MM.1S (cell line): ENCODE measurements around the gene RAB1B.

Experiments
- DNase-seq: peaks from one replicate; pipeline ENCODE4 v3.0.0-alpha.2; 2015
- H2AFZ ChIP-seq: fragments of 300-600 bp; sonication (generic); 2 replicates; pipeline ENCODE4 v1.6.0; 2016; ENCODE audit warnings: antibody characterized with exemption, low read length
- H3F3A ChIP-seq: fragments of 300-600 bp; sonication (generic); 2 replicates; pipeline ENCODE4 v1.6.1; 2016; ENCODE audit warnings: mild to moderate bottlenecking, antibody characterized with exemption, low read length, moderate library complexity, mixed read lengths; ENCODE audit not compliant: insufficient read depth
- H3K27ac ChIP-seq: fragments of 300-600 bp; sonication (generic); 2 replicates; pipeline ENCODE4 v1.5.1; 2016; ENCODE audit warnings: mild to moderate bottlenecking, low read length
- H3K27me3 ChIP-seq: fragments of 300-600 bp; sonication (generic); replicated peaks from 2 replicates; pipeline ENCODE4 v1.6.0; 2016; ENCODE audit warnings: low read length; ENCODE audit not compliant: insufficient read depth
- H3K36me3 ChIP-seq: fragments of 300-600 bp; sonication (generic); replicated peaks from 2 replicates; pipeline ENCODE4 v1.6.1; 2016; ENCODE audit warnings: mild to moderate bottlenecking, low read length, mixed read lengths; ENCODE audit not compliant: insufficient read depth
- H3K4me1 ChIP-seq: fragments of 300-600 bp; sonication (generic); 2 replicates; pipeline ENCODE4 v1.6.1; 2016; ENCODE audit warnings: low read length, mixed read lengths
- H3K4me2 ChIP-seq: fragments of 300-600 bp; sonication (generic); 2 replicates; pipeline ENCODE4 v1.6.0; 2016; ENCODE audit warnings: low read depth, low read length
- H3K4me3 ChIP-seq: fragments of 300-600 bp; sonication (generic); 2 replicates; pipeline ENCODE4 v1.5.1; 2016; ENCODE audit warnings: low read length, mixed read lengths
- H3K79me2 ChIP-seq: fragments of 300-600 bp; sonication (generic); 2 replicates; pipeline ENCODE4 v1.6.1; 2016; ENCODE audit warnings: mixed run types, low read length, mixed read lengths
- H3K9ac ChIP-seq: fragments of 300-600 bp; sonication (generic); 2 replicates; pipeline ENCODE4 v1.6.1; 2016; ENCODE audit warnings: low read length, mixed read lengths
- H3K9me2 ChIP-seq: fragments of 300-600 bp; sonication (generic); replicated peaks from 2 replicates; pipeline ENCODE4 v1.6.1; 2016; ENCODE audit warnings: mild to moderate bottlenecking, low read length, mixed read lengths; ENCODE audit not compliant: insufficient read depth
- H3K9me3 ChIP-seq: fragments of 300-600 bp; sonication (generic); replicated peaks from 2 replicates; pipeline ENCODE4 v1.6.1; 2016; ENCODE audit warnings: mild to moderate bottlenecking, low read length, mixed read lengths; ENCODE audit not compliant: insufficient read depth
- H4K20me1 ChIP-seq: fragments of 300-600 bp; sonication (generic); 2 replicates; pipeline ENCODE4 v1.6.1; 2016; ENCODE audit warnings: mild to moderate bottlenecking, low read length, moderate library complexity, mixed read lengths; ENCODE audit not compliant: insufficient read depth
- EZH2 ChIP-seq: fragments of 300-600 bp; sonication (generic); optimal IDR thresholded peaks from 2 replicates; pipeline ENCODE3; 2017; ENCODE audit warnings: low read depth, mild to moderate bottlenecking, antibody characterized with exemption, low read length, mixed read lengths
- EZH2phosphoT487 ChIP-seq: fragments of 300-600 bp; sonication (generic); IDR thresholded peaks from 2 replicates; pipeline ENCODE4 v1.6.1; 2018; ENCODE audit warnings: antibody characterized with exemption, low read length
- TF ChIP-seq, protein P1 (sequence below): fragments of 300-600 bp; sonication (generic); IDR thresholded peaks from 2 replicates; pipeline ENCODE4 v1.5.1; 2016; ENCODE audit warnings: antibody characterized with exemption, low read length, mixed read lengths

Gene RAB1B

GRCh38 chr11:66240781-66241136 is 27.7 kb upstream of the RAB1B start:
- H3F3A ChIP-seq: no peaks in the 10 kb centered on the region
- TF ChIP-seq, protein P1, sequence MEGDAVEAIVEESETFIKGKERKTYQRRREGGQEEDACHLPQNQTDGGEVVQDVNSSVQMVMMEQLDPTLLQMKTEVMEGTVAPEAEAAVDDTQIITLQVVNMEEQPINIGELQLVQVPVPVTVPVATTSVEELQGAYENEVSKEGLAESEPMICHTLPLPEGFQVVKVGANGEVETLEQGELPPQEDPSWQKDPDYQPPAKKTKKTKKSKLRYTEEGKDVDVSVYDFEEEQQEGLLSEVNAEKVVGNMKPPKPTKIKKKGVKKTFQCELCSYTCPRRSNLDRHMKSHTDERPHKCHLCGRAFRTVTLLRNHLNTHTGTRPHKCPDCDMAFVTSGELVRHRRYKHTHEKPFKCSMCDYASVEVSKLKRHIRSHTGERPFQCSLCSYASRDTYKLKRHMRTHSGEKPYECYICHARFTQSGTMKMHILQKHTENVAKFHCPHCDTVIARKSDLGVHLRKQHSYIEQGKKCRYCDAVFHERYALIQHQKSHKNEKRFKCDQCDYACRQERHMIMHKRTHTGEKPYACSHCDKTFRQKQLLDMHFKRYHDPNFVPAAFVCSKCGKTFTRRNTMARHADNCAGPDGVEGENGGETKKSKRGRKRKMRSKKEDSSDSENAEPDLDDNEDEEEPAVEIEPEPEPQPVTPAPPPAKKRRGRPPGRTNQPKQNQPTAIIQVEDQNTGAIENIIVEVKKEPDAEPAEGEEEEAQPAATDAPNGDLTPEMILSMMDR: no peak
- TF ChIP-seq EZH2 (no peak), EZH2phosphoT487 (no peak)
- no peak overlapping the region for H3K9ac ChIP-seq
- H3K27me3 ChIP-seq: no peaks in the 10 kb centered on the region
- H3K9me2 ChIP-seq: no peaks in the 10 kb centered on the region
- no peak for DNase-seq
- no peak overlapping the region for H3K27ac ChIP-seq
- no peak overlapping the region for H2AFZ ChIP-seq
- H3K36me3 ChIP-seq: no peaks in the 10 kb centered on the region
- no peaks in the 10 kb centered on the region for H3K9me3 ChIP-seq
- no peaks in the 10 kb centered on the region for H3K4me1 ChIP-seq
- no peak overlapping the region for H3K4me3 ChIP-seq
- no peaks in the 10 kb centered on the region for H4K20me1 ChIP-seq
- no peak overlapping the region for H3K4me2 ChIP-seq
- H3K79me2 ChIP-seq: no peaks in the 10 kb centered on the region

GRCh38 chr11:66242095-66242765 is 26.2 kb upstream of the RAB1B start:
- Histone ChIP-seq H3K9me2 (no peaks in the 10 kb centered on the region), H3K79me2 (no peaks in the 10 kb centered on the region), H3K27ac (no peak overlapping the region), H4K20me1 (no peaks in the 10 kb centered on the region), H3K4me1 (no peaks in the 10 kb centered on the region), H3K27me3 (no peaks in the 10 kb centered on the region), H3K36me3 (no peaks in the 10 kb centered on the region), H3K4me3 (no peak overlapping the region), H3K9ac (no peak overlapping the region), H3F3A (no peaks in the 10 kb centered on the region), H3K4me2 (no peak overlapping the region), H3K9me3 (no peaks in the 10 kb centered on the region), H2AFZ (no peak overlapping the region)
- TF ChIP-seq EZH2 (no peak), EZH2phosphoT487 (no peak)
- TF ChIP-seq, protein P1: no peak
- no peak for DNase-seq

DNA sequence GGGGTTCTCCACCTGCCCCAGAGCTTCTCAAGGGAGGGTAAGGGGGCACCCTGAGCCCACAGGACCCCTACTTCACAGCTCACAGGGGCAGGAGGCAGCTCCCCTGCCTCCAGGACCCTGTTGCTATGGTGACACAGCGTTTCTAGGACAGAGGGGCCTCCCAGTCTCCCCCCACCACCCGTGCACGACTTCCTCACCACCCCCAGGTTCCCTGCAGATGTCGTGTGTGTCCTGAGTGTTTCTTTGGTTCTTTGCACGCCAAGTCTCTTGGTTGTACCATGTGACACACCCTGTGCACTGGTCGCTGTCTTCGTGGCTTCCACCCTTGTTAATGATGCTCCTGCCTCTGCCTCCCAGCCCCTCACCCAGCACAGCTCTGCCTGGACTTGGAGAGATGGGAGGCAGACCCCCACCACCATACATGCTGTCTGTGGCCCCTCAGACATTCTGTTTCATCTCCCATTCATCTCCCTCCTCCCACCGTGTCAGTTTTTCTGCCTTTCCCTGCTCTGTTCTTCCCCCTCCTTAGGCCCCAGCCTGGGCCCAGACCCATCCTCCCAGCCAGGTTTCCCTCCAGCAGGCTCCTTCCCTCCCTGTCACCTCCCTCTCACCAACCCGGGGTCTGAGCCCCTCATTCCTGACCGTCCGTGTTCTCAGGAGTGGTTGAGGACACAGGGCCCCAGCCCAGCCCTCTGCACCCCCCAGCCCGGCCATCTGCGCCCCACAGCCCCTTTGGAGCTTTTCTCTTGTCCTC is 24.5 kb upstream of the RAB1B start:
- Histone ChIP-seq H3K27ac (no peak overlapping the region), H3K36me3 (no peaks in the 10 kb centered on the region), H3K4me1 (no peaks in the 10 kb centered on the region), H2AFZ (no peak overlapping the region), H4K20me1 (no peaks in the 10 kb centered on the region), H3F3A (no peaks in the 10 kb centered on the region), H3K79me2 (no peaks in the 10 kb centered on the region), H3K9ac (no peak overlapping the region), H3K4me2 (no peak overlapping the region), H3K4me3 (no peak overlapping the region), H3K9me3 (no peaks in the 10 kb centered on the region), H3K27me3 (no peaks in the 10 kb centered on the region), H3K9me2 (no peaks in the 10 kb centered on the region)
- DNase-seq: no peak
- TF ChIP-seq EZH2: no peak

DNA sequence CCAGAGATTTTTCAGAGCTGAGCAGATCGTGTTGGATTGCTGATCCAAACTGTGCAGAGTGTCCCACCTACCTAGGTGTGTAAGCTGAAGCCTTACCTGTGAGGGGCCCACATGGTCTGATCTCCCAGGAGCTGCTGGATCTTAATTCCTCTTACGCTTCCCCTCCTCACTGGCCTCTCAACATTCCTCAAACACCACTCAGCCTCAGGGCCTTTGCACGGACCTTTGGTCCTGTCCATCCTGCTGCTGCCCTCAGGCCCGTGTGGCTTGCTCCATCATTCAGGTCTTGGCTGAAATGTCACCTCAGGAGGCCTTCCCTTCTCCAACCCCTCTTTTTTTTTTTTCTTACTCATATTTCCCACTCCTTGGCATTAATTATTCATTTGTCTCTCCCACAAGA is 21.1 kb upstream of the RAB1B start:
- Histone ChIP-seq H3F3A (no peaks in the 10 kb centered on the region), H3K4me3 (no peak overlapping the region), H3K79me2 (no peaks in the 10 kb centered on the region), H4K20me1 (no peaks in the 10 kb centered on the region), H3K27me3 (no peaks in the 10 kb centered on the region), H3K36me3 (no peaks in the 10 kb centered on the region), H3K9ac (no peak overlapping the region), H3K4me2 (no peak overlapping the region), H3K27ac (no peak overlapping the region), H2AFZ (no peak overlapping the region), H3K9me3 (no peaks in the 10 kb centered on the region), H3K9me2 (no peaks in the 10 kb centered on the region), H3K4me1 (no peaks in the 10 kb centered on the region)
- no peak for DNase-seq
- TF ChIP-seq EZH2 (no peak), EZH2phosphoT487 (no peak)
- TF ChIP-seq, protein P1: no peak
